Measurements from ENCODE around the gene MTX3. TPM values are rescaled to one million over a fixed set of nuclear protein-coding genes. Genes with fewer than 3 reads are reported as not detected.

The MTX3 gene
- total RNA-seq, 1 experiment from 2014 or later: 34.6 TPM

DNA sequence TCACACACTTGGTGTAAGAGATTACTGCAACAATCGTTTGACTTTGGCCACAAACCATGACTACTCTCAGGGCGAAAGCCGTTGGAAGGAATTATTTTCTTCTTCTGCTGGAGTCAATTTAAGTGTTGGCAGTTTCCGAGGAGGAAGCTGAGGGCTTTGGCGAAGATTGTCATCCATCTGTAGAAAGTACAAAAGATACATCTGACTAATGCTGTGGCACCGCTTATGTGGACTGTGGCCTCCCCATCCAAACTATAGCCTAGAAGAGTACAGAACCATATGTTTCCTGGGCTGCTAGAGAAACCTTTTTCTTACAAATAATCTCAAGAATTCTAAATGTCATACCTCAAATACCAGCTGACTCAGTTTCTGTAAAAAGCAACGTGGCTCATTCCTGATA is 7.4 kb downstream of the MTX3 start:
- Mint-ChIP-seq H3K27me3 (ENCODE audit: low read depth) (no peaks in the 10 kb centered on the region), H3K27ac (no peak overlapping the region), H3K36me3 (peaks cover 67% of the 10 kb centered on the region), H3K9me3 (no peaks in the 10 kb centered on the region), H3K4me1 (peaks cover 7% of the 10 kb centered on the region; the same call in 1 of the 2 replicates), H3K4me3 (no peak overlapping the region)
- ChIA-PET CTCF (no interaction called here), POLR2A (no interaction called here)
- TF ChIP-seq ZNF219 (CRISPR knock-in tag; IDR thresholded peaks at IDR 0.05; ENCODE audit: borderline replicate concordance) (no peak), FOXK1 (CRISPR knock-in tag; IDR thresholded peaks at IDR 0.05) (no peak), IRF2 (CRISPR knock-in tag; IDR thresholded peaks at IDR 0.05; ENCODE audit: borderline replicate concordance, low read depth) (no peak), TCF7 (CRISPR knock-in tag; IDR thresholded peaks at IDR 0.05; ENCODE audit: low read depth) (no peak), NR1H2 (CRISPR knock-in tag; IDR thresholded peaks at IDR 0.05) (no peak), TEAD4 (CRISPR knock-in tag; IDR thresholded peaks at IDR 0.05) (no peak), PREB (CRISPR knock-in tag; IDR thresholded peaks at IDR 0.05; ENCODE audit: borderline replicate concordance) (no peak), PRDM15 (CRISPR knock-in tag; IDR thresholded peaks at IDR 0.05) (no peak), CREB1 (CRISPR knock-in tag; IDR thresholded peaks at IDR 0.05) (no peak), PRRX2 (CRISPR knock-in tag; IDR thresholded peaks at IDR 0.05) (no peak), SP1 (CRISPR knock-in tag; conservative IDR thresholded peaks at IDR 0.05) (no peak), NR3C1 (CRISPR knock-in tag; conservative IDR thresholded peaks at IDR 0.05; ENCODE audit: low read depth) (no peak)
- TF ChIP-seq, protein P1, sequence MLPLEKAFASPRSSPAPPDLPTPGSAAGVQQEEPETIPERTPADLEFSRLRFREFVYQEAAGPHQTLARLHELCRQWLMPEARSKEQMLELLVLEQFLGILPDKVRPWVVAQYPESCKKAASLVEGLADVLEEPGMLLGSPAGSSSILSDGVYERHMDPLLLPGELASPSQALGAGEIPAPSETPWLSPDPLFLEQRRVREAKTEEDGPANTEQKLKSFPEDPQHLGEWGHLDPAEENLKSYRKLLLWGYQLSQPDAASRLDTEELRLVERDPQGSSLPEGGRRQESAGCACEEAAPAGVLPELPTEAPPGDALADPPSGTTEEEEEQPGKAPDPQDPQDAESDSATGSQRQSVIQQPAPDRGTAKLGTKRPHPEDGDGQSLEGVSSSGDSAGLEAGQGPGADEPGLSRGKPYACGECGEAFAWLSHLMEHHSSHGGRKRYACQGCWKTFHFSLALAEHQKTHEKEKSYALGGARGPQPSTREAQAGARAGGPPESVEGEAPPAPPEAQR (CRISPR knock-in tag; IDR thresholded peaks at IDR 0.05): no peak
- TF ChIP-seq, protein P2, sequence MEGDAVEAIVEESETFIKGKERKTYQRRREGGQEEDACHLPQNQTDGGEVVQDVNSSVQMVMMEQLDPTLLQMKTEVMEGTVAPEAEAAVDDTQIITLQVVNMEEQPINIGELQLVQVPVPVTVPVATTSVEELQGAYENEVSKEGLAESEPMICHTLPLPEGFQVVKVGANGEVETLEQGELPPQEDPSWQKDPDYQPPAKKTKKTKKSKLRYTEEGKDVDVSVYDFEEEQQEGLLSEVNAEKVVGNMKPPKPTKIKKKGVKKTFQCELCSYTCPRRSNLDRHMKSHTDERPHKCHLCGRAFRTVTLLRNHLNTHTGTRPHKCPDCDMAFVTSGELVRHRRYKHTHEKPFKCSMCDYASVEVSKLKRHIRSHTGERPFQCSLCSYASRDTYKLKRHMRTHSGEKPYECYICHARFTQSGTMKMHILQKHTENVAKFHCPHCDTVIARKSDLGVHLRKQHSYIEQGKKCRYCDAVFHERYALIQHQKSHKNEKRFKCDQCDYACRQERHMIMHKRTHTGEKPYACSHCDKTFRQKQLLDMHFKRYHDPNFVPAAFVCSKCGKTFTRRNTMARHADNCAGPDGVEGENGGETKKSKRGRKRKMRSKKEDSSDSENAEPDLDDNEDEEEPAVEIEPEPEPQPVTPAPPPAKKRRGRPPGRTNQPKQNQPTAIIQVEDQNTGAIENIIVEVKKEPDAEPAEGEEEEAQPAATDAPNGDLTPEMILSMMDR (IDR thresholded peaks at IDR 0.05): no peak
- TF ChIP-seq, protein P3, sequence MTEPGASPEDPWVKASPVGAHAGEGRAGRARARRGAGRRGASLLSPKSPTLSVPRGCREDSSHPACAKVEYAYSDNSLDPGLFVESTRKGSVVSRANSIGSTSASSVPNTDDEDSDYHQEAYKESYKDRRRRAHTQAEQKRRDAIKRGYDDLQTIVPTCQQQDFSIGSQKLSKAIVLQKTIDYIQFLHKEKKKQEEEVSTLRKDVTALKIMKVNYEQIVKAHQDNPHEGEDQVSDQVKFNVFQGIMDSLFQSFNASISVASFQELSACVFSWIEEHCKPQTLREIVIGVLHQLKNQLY (CRISPR knock-in tag; IDR thresholded peaks at IDR 0.05): no peak
- TF ChIP-seq, protein P4, sequence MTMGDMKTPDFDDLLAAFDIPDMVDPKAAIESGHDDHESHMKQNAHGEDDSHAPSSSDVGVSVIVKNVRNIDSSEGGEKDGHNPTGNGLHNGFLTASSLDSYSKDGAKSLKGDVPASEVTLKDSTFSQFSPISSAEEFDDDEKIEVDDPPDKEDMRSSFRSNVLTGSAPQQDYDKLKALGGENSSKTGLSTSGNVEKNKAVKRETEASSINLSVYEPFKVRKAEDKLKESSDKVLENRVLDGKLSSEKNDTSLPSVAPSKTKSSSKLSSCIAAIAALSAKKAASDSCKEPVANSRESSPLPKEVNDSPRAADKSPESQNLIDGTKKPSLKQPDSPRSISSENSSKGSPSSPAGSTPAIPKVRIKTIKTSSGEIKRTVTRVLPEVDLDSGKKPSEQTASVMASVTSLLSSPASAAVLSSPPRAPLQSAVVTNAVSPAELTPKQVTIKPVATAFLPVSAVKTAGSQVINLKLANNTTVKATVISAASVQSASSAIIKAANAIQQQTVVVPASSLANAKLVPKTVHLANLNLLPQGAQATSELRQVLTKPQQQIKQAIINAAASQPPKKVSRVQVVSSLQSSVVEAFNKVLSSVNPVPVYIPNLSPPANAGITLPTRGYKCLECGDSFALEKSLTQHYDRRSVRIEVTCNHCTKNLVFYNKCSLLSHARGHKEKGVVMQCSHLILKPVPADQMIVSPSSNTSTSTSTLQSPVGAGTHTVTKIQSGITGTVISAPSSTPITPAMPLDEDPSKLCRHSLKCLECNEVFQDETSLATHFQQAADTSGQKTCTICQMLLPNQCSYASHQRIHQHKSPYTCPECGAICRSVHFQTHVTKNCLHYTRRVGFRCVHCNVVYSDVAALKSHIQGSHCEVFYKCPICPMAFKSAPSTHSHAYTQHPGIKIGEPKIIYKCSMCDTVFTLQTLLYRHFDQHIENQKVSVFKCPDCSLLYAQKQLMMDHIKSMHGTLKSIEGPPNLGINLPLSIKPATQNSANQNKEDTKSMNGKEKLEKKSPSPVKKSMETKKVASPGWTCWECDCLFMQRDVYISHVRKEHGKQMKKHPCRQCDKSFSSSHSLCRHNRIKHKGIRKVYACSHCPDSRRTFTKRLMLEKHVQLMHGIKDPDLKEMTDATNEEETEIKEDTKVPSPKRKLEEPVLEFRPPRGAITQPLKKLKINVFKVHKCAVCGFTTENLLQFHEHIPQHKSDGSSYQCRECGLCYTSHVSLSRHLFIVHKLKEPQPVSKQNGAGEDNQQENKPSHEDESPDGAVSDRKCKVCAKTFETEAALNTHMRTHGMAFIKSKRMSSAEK (CRISPR knock-in tag; IDR thresholded peaks at IDR 0.05; ENCODE audit: borderline replicate concordance): no peak
- TF ChIP-seq, protein P5, sequence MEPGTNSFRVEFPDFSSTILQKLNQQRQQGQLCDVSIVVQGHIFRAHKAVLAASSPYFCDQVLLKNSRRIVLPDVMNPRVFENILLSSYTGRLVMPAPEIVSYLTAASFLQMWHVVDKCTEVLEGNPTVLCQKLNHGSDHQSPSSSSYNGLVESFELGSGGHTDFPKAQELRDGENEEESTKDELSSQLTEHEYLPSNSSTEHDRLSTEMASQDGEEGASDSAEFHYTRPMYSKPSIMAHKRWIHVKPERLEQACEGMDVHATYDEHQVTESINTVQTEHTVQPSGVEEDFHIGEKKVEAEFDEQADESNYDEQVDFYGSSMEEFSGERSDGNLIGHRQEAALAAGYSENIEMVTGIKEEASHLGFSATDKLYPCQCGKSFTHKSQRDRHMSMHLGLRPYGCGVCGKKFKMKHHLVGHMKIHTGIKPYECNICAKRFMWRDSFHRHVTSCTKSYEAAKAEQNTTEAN (CRISPR knock-in tag; IDR thresholded peaks at IDR 0.05): no peak
- TF ChIP-seq, protein P6, sequence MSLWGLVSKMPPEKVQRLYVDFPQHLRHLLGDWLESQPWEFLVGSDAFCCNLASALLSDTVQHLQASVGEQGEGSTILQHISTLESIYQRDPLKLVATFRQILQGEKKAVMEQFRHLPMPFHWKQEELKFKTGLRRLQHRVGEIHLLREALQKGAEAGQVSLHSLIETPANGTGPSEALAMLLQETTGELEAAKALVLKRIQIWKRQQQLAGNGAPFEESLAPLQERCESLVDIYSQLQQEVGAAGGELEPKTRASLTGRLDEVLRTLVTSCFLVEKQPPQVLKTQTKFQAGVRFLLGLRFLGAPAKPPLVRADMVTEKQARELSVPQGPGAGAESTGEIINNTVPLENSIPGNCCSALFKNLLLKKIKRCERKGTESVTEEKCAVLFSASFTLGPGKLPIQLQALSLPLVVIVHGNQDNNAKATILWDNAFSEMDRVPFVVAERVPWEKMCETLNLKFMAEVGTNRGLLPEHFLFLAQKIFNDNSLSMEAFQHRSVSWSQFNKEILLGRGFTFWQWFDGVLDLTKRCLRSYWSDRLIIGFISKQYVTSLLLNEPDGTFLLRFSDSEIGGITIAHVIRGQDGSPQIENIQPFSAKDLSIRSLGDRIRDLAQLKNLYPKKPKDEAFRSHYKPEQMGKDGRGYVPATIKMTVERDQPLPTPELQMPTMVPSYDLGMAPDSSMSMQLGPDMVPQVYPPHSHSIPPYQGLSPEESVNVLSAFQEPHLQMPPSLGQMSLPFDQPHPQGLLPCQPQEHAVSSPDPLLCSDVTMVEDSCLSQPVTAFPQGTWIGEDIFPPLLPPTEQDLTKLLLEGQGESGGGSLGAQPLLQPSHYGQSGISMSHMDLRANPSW (CRISPR knock-in tag; conservative IDR thresholded peaks at IDR 0.05; ENCODE audit: low read depth): no peak
- no peak for DNase-seq (ENCODE audit: low spot score)
- ATAC-seq: no peak
